Gastrocnemius medialis (tissue), 4 donors: Measurements from ENCODE around the gene PSME3. TPM values are rescaled to one million over a fixed set of nuclear protein-coding genes. Genes with fewer than 3 reads are reported as not detected.

ENCODE experiments used
- ATAC-seq, 2 donors: fragments of 150-250 bp; one replicate each; pipeline ENCODE4 v1.9.1; 2016
- DNase-seq, 2 donors: peaks; one replicate each; pipeline ENCODE4 v3.0.0-alpha.2; 2019
- H3K27ac ChIP-seq, 4 donors: fragments of 200-600 bp; sonication (generic); 1 replicate in 1 of 4; 2 replicates in 3 of 4; pipeline ENCODE4 v1.5.1; 2016 to 2018; ENCODE audit warnings: mild to moderate bottlenecking in 2 of 4, moderate library complexity in 1 of 4
- H3K27me3 ChIP-seq, 3 donors: fragments of 200-600 bp; sonication (generic) in 2 of 3; 1 replicate in 1 of 3; 2 replicates in 2 of 3; pipeline versions ENCODE4 v1.5.1 to v1.6.0; 2016 to 2019; ENCODE audit warnings: mild to moderate bottlenecking in 1 of 3, moderate library complexity in 1 of 3
- H3K36me3 ChIP-seq, 2 donors: fragments of 200-600 bp; sonication (generic) in 1 of 2; one replicate each; pipeline ENCODE4 v1.5.1; 2017 to 2018
- H3K4me1 ChIP-seq, 2 donors: fragments of 200-600 bp; sonication (generic) in 1 of 2; one replicate each; pipeline ENCODE4 v1.5.1; 2016 to 2017; ENCODE audit warnings: mild to moderate bottlenecking in 2 of 2
- H3K4me3 ChIP-seq, 4 donors: fragments of 200-600 bp; sonication (generic) in 3 of 4; 1 replicate in 1 of 4; 2 replicates in 3 of 4; pipeline ENCODE4 v1.5.1; 2016 to 2019; ENCODE audit warnings: mild to moderate bottlenecking in 2 of 4
- H3K9me3 ChIP-seq, 3 donors: fragments of 200-600 bp; sonication (generic) in 2 of 3; 1 replicate in 1 of 3; 2 replicates in 2 of 3; pipeline ENCODE4 v1.5.1; 2016 to 2019
- CTCF ChIP-seq, 5 experiments: fragments of 450-650 bp in 3 of 5; fragments of 200-600 bp in 2 of 5; sonication (generic) in 2 of 5; IDR thresholded peaks in 4 of 5; conservative IDR thresholded peaks in 1 of 5; 1 replicate in 4 of 5; 2 replicates in 1 of 5; pipeline ENCODE4 v1.5.1; 2016 to 2019; ENCODE audit warnings: antibody characterized with exemption in 5 of 5, mild to moderate bottlenecking in 3 of 5, moderate library complexity in 3 of 5
- POLR2A ChIP-seq, 2 donors: fragments of 450-650 bp; IDR thresholded peaks; one replicate each; pipeline ENCODE4 v1.6.1; 2017; ENCODE audit warnings: antibody characterized with exemption in 2 of 2, mild to moderate bottlenecking in 2 of 2, moderate library complexity in 2 of 2
- in situ Hi-C, 4 donors: fragments of 200-750 bp; cut with MboI; loops; one replicate each; pipeline versions ENCODE4 v1.15.0 to v1.8.0; 2017; ENCODE audit warnings: low sequenced_read_pairs in 4 of 4
- intact Hi-C: fragments of 100-400 bp; cut with DNase I; formaldehyde crosslinking; loops from one replicate; pipeline ENCODE4 v1.15.1; 2023; ENCODE audit warnings: low total_unique reads
- total RNA-seq, 4 donors: library from RNA; depleted of rRNA; stranded (reverse); fragments of >200 nt; gene quantifications; one replicate each; pipeline versions ENCODE4 v1.1.0 to v1.2.3, GENCODE V29; 2016

Gene PSME3
- total RNA-seq, 4 donors from 2014 or later, result 84.2 to 101 (median 88.7) TPM

GRCh38 chr17:42877037-42877436, 43.8 kb downstream of the PSME3 start:
- intact Hi-C loops, result no loop called here

GRCh38 chr17:42878123-42878880, 45.1 kb downstream of the PSME3 start:
- H3K27me3 ChIP-seq, result no peaks in the 10 kb centered on the region
- no peak overlapping the region for H3K27ac ChIP-seq
- no peaks in the 10 kb centered on the region for H3K36me3 ChIP-seq
- no peak overlapping the region for H3K4me3 ChIP-seq
- in situ Hi-C loops (no loop called here), intact Hi-C loops (no loop called here)
- no peaks in the 10 kb centered on the region for H3K4me1 ChIP-seq
- TF ChIP-seq CTCF (IDR thresholded peaks at IDR 0.05 in 4 of 5, conservative IDR thresholded peaks at IDR 0.05 in 1 of 5) (no peak), POLR2A (IDR thresholded peaks at IDR 0.05) (no peak)
- no peaks in the 10 kb centered on the region for H3K9me3 ChIP-seq
- no peak for ATAC-seq
- DNase-seq, result no peak

More at GRCh38 chr17:42877037-42877436, 43.8 kb downstream of the PSME3 start:
- in situ Hi-C loops, result no loop called here
- no peak for TF ChIP-seq CTCF (IDR thresholded peaks at IDR 0.05 in 4 of 5, conservative IDR thresholded peaks at IDR 0.05 in 1 of 5)
- no peak for TF ChIP-seq POLR2A (IDR thresholded peaks at IDR 0.05)
- Histone ChIP-seq H3K9me3 (no peaks in the 10 kb centered on the region), H3K36me3 (no peaks in the 10 kb centered on the region), H3K27me3 (no peaks in the 10 kb centered on the region), H3K4me3 (no peak overlapping the region), H3K4me1 (no peaks in the 10 kb centered on the region), H3K27ac (no peak overlapping the region)
- ATAC-seq (no peak), DNase-seq (no peak)

GRCh38 chr17:42878924-42879595, 45.9 kb downstream of the PSME3 start:
- Histone ChIP-seq H3K36me3 (no peaks in the 10 kb centered on the region), H3K27me3 (no peaks in the 10 kb centered on the region), H3K4me1 (no peaks in the 10 kb centered on the region), H3K4me3 (no peak overlapping the region), H3K27ac (no peak overlapping the region), H3K9me3 (no peaks in the 10 kb centered on the region)
- ATAC-seq (no peak), DNase-seq (no peak)
- intact Hi-C loops, result no loop called here
- in situ Hi-C loops, result no loop called here
- TF ChIP-seq CTCF (IDR thresholded peaks at IDR 0.05 in 4 of 5, conservative IDR thresholded peaks at IDR 0.05 in 1 of 5) (no peak), POLR2A (IDR thresholded peaks at IDR 0.05) (no peak)

GRCh38 chr17:42879596-42879985, 46.4 kb downstream of the PSME3 start:
- Histone ChIP-seq H3K9me3 (no peaks in the 10 kb centered on the region), H3K27me3 (no peaks in the 10 kb centered on the region), H3K4me3 (no peak overlapping the region), H3K36me3 (no peaks in the 10 kb centered on the region), H3K27ac (no peak overlapping the region), H3K4me1 (no peaks in the 10 kb centered on the region)
- ATAC-seq (no peak), DNase-seq (no peak)
- intact Hi-C loops (no loop called here), in situ Hi-C loops (no loop called here)
- no peak for TF ChIP-seq POLR2A (IDR thresholded peaks at IDR 0.05)
- no peak for TF ChIP-seq CTCF (IDR thresholded peaks at IDR 0.05 in 4 of 5, conservative IDR thresholded peaks at IDR 0.05 in 1 of 5)
